NCI-H1930 (cell line): ENCODE measurements around the gene IFIT3.

Experiments
- DNase-seq, 2 experiments: peaks; one replicate each; lab custom pipeline; 2025; lab: John Stamatoyannopoulos, UW

The IFIT3 gene

GRCh38 chr10:89360157-89360556 is 32.4 kb downstream of the IFIT3 start:
- DNase-seq = no peak

- no peak for DNase-seq
Observed at GRCh38 chr10:89362929-89363328, 35.1 kb downstream of the IFIT3 start.

- no peak for DNase-seq
Observed at GRCh38 chr10:89363729-89364442, 36.1 kb downstream of the IFIT3 start.

GRCh38 chr10:89364531-89364930 is 36.7 kb downstream of the IFIT3 start:
- DNase-seq = no peak

- no peak for DNase-seq
Observed at GRCh38 chr10:89367529-89367928, 39.7 kb downstream of the IFIT3 start.

- no peak for DNase-seq
Observed at GRCh38 chr10:89368129-89368528, 40.3 kb downstream of the IFIT3 start.

- no peak for DNase-seq
Observed at GRCh38 chr10:89369156-89370105, 41.6 kb downstream of the IFIT3 start.

GRCh38 chr10:89371079-89371478 is 43.3 kb downstream of the IFIT3 start:
- DNase-seq = no peak

- DNase-seq = no peak
Observed at GRCh38 chr10:89371987-89372386, 44.2 kb downstream of the IFIT3 start.

- no peak for DNase-seq
Observed at GRCh38 chr10:89373916-89374711, 46.3 kb downstream of the IFIT3 start.

- no peak for DNase-seq
Observed at GRCh38 chr10:89374713-89375141, 46.9 kb downstream of the IFIT3 start.

- no peak for DNase-seq
Observed at GRCh38 chr10:89377705-89378637, 50.2 kb downstream of the IFIT3 start, which contains the start of gene IFIT1B. TSS of gene IFIT1B (plus strand) at chr10:89378056. CDS start at chr10:89378136, 80 bp downstream.

GRCh38 chr10:89379103-89379502 is 51.3 kb downstream of the IFIT3 start:
- DNase-seq = no peak

GRCh38 chr10:89382757-89383156 is 55.0 kb downstream of the IFIT3 start:
- DNase-seq = no peak

GRCh38 chr10:89384474-89385340 is 56.9 kb downstream of the IFIT3 start:
- DNase-seq = no peak

GRCh38 chr10:89388806-89389205 is 61.0 kb downstream of the IFIT3 start:
- no peak for DNase-seq

- DNase-seq = no peak
Observed at GRCh38 chr10:89389254-89389653, 61.5 kb downstream of the IFIT3 start.
